Activated naive CD4-positive, alpha-beta T cell treated with anti-CD3 and anti-CD28 coated beads, Interleukin-2, amount 10 ng/mL, durations not matched to agents 7 days and 5 days (primary cell): ENCODE measurements around the gene SPECC1.
A peak's percentile ranks its signal among the peaks of the same experiment; 100 is the strongest.

Source experiments
- CTCF ChIA-PET: fragments of 350-600 bp; sonication (Branson Sonifier 250); formaldehyde crosslinking; loops from one replicate; lab custom pipeline; 2021; ENCODE audit warnings: antibody characterized with exemption; lab: Charles Lee
- DNase-seq: peaks from one replicate; pipeline ENCODE4 v3.0.0-alpha.2; 2020
- H3K27ac Mint-ChIP-seq: one replicate; pipeline ENCODE4 v1.8.0; 2021; ENCODE audit warnings: mild to moderate bottlenecking, moderate library complexity, mixed read lengths
- H3K27me3 Mint-ChIP-seq: one replicate; pipeline ENCODE4 v1.8.0; 2021; ENCODE audit warnings: mild to moderate bottlenecking, mixed read lengths
- H3K36me3 Mint-ChIP-seq: one replicate; pipeline ENCODE4 v1.8.0; 2021; ENCODE audit warnings: mixed read lengths
- H3K4me1 Mint-ChIP-seq: one replicate; pipeline ENCODE4 v1.8.0; 2021; ENCODE audit warnings: mixed read lengths
- H3K4me3 Mint-ChIP-seq: one replicate; pipeline ENCODE4 v1.8.0; 2021; ENCODE audit warnings: mild to moderate bottlenecking, moderate library complexity, mixed read lengths
- H3K9me3 Mint-ChIP-seq: one replicate; pipeline ENCODE4 v1.8.0; 2021; ENCODE audit warnings: mixed read lengths

Gene SPECC1

DNA sequence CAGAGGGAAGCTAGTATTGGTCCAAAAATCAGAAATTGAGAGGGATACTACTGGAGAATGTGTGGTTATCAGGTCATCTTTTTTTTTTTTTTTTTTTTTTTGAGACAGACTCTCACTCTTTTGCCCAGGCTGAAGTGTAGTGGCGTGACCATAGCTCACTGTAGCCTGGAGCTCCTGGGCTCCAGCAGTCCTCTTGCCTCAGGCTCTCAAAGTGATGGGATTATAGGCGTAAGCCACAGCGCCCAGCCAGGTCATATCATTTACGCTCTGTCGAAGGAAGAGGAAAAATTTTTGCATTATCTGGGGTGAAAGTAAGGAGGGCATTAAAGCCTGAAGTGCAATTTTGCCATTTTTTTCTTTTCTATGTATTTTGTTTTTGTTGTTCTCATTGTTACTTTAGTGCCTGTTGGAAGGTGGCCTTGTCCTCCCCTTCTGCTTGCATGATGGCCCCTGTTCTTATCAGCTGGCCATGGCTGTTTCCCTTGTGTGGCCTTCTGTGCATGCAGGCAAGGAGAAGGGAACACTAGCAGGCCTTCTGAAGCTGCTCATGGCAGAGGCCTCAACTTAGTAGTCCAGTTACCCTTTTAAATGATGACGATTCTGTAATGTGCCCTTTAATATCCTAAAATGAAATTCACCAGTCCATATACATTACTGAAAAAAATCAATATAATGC is 118.3 kb downstream of the SPECC1 start:
- H3K27ac Mint-ChIP-seq: no peak overlapping the region

DNA sequence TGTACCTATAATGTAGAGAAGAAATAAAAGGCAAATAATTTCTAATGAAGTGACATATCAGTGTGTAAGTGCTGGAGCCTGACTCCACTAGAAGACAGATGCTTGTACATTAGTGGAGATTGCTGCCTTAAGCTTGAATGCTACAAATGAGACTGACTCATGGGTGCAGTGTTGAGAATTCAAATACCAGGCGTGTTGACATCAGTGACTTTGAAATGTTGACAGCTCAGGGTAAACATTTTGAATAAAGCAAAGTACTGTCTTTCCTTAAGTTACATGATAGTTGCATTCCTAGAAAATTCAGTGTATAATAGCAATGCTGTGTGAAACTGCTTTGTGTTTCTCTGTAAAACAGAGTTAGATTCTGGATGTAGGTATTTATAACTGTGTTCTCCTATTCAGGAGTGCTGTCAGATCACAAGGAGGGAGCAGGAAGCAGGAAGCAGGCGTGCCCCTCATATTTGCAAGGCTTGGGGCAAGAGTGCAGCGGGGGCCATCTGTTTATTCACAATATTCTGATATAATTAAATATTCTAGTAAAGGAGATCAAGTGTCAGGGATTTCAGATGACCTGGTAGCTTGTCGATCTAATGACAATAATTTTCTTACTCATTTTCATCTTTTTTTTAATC is 119.0 kb downstream of the SPECC1 start:
- CTCF ChIA-PET: interaction anchor here (1.0 kb wide), 1 partner anchor 9 kb away, joined by 4 read pairs; no protein-coding TSS in a partner anchor
- H3K4me3 Mint-ChIP-seq: no peak overlapping the region
- no peaks in the 10 kb centered on the region for H3K36me3 Mint-ChIP-seq
- H3K27ac Mint-ChIP-seq: no peak overlapping the region
- peaks cover 27% of the 10 kb centered on the region for H3K27me3 Mint-ChIP-seq
- H3K9me3 Mint-ChIP-seq: no peaks in the 10 kb centered on the region
- H3K4me1 Mint-ChIP-seq: no peaks in the 10 kb centered on the region
- no peak for DNase-seq

More for the DNA sequence above, 118.3 kb downstream of the SPECC1 start:
- no peak for DNase-seq
- Mint-ChIP-seq H3K36me3 (no peaks in the 10 kb centered on the region), H3K4me1 (no peaks in the 10 kb centered on the region), H3K9me3 (no peaks in the 10 kb centered on the region), H3K4me3 (no peak overlapping the region), H3K27me3 (peaks cover 27% of the 10 kb centered on the region)
- CTCF ChIA-PET: interaction anchor here (0.8 to 1.0 kb wide), 2 partner anchors 8 to 115 kb away, joined by 3 to 4 read pairs; no protein-coding TSS in a partner anchor

DNA sequence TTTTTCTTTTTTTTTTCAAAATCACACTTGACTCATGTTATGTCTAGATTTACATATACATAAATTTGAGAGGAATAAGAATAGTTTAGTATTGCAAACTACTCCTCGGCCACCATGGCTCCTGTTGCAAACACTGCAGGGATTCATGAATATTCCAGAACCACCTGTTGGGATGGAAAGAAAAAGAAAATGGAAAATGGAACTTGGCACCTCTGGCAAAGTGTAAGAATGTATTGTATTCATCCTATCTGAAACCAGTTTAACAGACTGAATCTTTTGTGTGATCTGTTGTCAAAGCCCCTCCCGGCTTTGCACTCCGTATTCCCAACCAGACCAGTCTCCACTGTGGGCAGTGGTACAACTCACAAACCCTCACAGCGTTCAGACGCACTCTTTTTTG is 124.4 kb downstream of the SPECC1 start:
- Mint-ChIP-seq H3K27me3 (peaks cover 18% of the 10 kb centered on the region), H3K4me3 (no peak overlapping the region), H3K4me1 (no peaks in the 10 kb centered on the region), H3K36me3 (no peaks in the 10 kb centered on the region), H3K27ac (no peak overlapping the region), H3K9me3 (no peaks in the 10 kb centered on the region)
- DNase-seq: no peak
- CTCF ChIA-PET: interaction anchor here (0.7 kb wide), 1 partner anchor 34 kb away, joined by 4 read pairs; no protein-coding TSS in a partner anchor

DNA sequence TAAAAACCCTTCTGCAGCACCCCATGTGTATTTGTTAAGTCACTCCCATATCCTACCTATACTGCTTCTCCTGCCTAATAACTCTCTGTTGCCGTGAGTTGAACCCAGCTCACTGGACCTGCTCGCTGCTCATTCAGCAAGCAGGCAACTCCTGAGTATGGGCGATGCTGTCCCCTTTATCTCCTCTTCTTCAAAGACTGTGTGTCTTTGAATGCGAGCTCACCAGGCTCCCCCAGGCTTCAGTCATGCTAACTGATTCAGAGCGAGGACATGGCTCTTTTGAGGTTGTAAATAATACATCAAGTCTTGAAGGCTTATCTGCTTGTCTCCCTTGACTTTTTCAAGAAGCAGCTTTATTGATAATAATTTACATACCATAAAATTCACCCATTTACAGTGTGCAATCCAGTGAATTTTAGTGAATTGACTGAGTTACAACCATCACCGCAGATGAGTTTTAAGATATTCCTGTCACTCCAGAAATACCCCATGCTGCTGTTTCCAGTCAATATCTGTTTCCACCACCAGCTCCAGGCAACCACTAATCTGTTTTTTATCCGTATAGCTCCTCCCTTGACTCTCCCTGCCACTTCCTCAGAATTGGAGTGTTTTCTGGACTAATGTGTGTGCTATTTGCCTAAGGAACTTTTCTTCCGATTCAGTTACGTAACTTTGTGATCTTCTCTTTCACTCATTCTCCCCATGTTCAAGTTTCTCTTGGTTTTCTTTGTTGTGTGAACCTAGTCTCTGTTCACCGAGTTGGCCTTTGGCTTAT is 132.2 kb downstream of the SPECC1 start:
- no peak overlapping the region for H3K27ac Mint-ChIP-seq
- no peaks in the 10 kb centered on the region for H3K9me3 Mint-ChIP-seq
- CTCF ChIA-PET: no interaction called here
- DNase-seq: no peak
- peaks cover 10% of the 10 kb centered on the region for H3K27me3 Mint-ChIP-seq
- no peaks in the 10 kb centered on the region for H3K4me1 Mint-ChIP-seq
- H3K4me3 Mint-ChIP-seq: no peak overlapping the region
- H3K36me3 Mint-ChIP-seq: no peaks in the 10 kb centered on the region

DNA sequence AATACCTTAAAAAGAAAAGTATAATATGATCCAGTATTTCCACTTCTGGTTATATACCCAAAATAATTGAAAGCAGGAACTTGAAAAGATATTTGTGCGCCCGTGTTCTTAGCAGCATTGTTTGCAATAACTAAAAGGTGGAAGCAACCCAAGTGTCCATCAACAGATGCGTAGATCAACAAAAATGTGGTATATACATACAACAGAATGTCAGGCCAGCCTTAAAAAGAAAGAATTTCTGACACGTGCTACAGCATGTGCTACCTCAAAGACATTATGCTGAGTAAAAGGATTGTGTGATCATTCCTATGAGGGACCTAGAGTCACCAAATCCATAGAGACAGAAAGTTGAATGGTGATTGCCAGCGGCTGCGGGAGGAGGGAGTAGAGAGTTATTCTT is 133.1 kb downstream of the SPECC1 start:
- H3K9me3 Mint-ChIP-seq: no peaks in the 10 kb centered on the region
- peaks cover 10% of the 10 kb centered on the region for H3K27me3 Mint-ChIP-seq
- no peak overlapping the region for H3K27ac Mint-ChIP-seq
- H3K36me3 Mint-ChIP-seq: no peaks in the 10 kb centered on the region
- CTCF ChIA-PET: no interaction called here
- no peak overlapping the region for H3K4me3 Mint-ChIP-seq
- no peak for DNase-seq
- H3K4me1 Mint-ChIP-seq: no peaks in the 10 kb centered on the region

DNA sequence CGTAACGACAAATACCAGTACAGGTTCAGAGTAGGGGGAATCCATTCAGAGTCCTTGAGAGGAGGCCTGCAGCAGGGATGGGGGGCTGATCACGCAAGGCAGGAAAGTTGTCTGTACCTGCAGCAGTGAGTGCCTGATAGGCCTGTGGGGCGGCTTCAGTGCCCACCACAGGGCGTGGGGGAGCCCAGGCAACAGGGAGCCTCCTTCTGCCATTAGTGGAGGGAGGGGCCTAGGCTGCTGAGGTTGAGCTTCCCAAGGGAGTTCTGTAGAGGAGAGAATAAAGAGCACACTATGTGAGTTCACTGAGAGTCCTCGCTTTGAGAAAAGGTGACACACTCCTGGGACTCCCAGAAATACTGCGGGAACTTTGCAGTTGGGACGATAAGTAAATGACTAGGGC is 134.6 kb downstream of the SPECC1 start:
- H3K4me1 Mint-ChIP-seq: no peaks in the 10 kb centered on the region
- no peak for DNase-seq
- no peaks in the 10 kb centered on the region for H3K9me3 Mint-ChIP-seq
- H3K36me3 Mint-ChIP-seq: no peaks in the 10 kb centered on the region
- no peak overlapping the region for H3K27ac Mint-ChIP-seq
- H3K27me3 Mint-ChIP-seq: peaks cover 10% of the 10 kb centered on the region
- H3K4me3 Mint-ChIP-seq: no peak overlapping the region
- CTCF ChIA-PET: no interaction called here

DNA sequence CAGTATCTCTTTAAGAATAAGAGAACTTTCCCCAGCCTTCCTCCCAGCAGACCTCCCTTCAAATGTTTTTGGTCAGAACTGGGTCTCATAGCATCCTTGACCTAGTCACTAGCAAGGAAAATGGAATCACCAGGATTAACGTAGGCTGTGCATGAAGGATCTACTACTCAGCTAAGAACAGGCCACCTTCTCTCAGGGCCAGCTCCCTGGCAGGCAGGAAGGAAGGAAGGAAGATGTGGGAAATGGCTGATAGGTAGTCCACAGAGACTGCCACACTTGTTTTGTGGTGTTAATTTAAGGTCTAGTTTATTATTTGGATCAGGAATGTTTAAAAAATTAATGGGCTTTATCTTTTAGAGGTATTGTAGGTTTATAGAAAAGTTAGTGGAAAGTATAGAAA is 136.4 kb downstream of the SPECC1 start:
- Mint-ChIP-seq H3K27ac (no peak overlapping the region), H3K36me3 (no peaks in the 10 kb centered on the region), H3K27me3 (peaks cover 14% of the 10 kb centered on the region), H3K4me1 (no peaks in the 10 kb centered on the region), H3K9me3 (no peaks in the 10 kb centered on the region), H3K4me3 (no peak overlapping the region)
- DNase-seq: no peak
- CTCF ChIA-PET: interaction anchor here (1.0 kb wide), 1 partner anchor 23 kb away, joined by 3 read pairs; no protein-coding TSS in a partner anchor

DNA sequence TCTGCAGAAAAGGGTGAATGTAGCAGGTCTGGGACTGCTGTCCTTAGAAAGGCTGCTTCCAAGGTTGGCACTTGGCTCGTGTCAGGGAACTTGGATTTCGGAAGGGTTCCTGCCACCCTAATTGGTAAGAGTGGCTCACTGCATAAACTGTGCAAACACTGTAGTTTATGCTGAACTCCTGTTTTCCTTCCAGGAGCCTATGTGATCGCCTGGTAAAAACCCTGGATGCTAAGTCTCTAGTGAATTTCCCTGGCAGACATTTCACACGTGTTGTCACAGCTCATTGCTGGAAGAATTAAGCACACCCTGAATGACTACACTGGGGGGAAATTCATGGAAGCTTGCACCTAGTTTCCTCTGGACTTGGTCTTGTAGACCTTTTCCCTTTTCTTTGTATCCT is 140.1 kb downstream of the SPECC1 start:
- H3K4me1 Mint-ChIP-seq: no peaks in the 10 kb centered on the region
- no peak overlapping the region for H3K4me3 Mint-ChIP-seq
- no peak overlapping the region for H3K27ac Mint-ChIP-seq
- H3K27me3 Mint-ChIP-seq: peaks cover 10% of the 10 kb centered on the region
- CTCF ChIA-PET: interaction anchor here (1.5 kb wide), 1 partner anchor 27 kb away, joined by 3 read pairs; no protein-coding TSS in a partner anchor
- H3K9me3 Mint-ChIP-seq: no peaks in the 10 kb centered on the region
- no peaks in the 10 kb centered on the region for H3K36me3 Mint-ChIP-seq
- no peak for DNase-seq

DNA sequence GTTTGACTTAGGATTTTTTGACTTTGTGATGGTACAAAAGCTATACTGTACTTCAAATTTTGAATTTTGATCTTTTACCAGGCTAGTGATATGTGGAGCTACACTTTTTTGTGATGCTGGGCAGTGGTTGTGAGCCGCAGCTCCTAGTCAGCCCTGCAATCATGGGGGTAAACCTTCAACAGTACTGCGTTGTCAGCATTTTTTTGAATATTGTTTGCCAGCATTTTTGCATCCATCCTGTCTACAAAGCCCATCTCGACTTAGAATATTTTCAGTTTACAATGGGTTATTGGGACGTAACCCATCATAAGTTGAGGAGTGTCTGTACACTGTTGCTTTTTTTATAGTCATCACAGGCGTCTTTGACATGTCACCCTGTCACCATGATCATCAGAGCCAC is 142.0 kb downstream of the SPECC1 start:
- no peak overlapping the region for H3K4me3 Mint-ChIP-seq
- peaks cover 10% of the 10 kb centered on the region for H3K27me3 Mint-ChIP-seq
- H3K4me1 Mint-ChIP-seq: no peaks in the 10 kb centered on the region
- DNase-seq: no peak
- CTCF ChIA-PET: no interaction called here
- H3K27ac Mint-ChIP-seq: no peak overlapping the region
- no peaks in the 10 kb centered on the region for H3K9me3 Mint-ChIP-seq
- no peaks in the 10 kb centered on the region for H3K36me3 Mint-ChIP-seq

DNA sequence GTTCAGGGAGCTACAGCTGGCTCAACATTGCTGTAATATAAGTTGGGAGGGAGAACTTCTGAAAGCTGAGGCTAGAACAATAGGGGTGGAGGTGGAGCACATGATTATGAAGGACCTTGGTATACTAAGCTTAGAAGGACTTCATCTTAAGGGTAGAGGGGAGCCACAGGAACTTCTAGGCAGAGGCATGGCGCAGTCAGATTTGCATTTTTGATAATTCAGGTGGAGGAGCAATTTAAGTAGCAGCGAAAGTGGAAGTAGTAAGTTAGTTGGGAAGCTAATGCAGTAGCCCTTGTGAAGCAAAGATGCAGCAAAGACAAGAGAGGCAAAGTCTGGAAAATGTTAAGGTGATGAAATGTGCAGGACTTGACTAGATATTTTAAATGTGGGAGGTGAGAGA is 144.1 kb downstream of the SPECC1 start:
- Mint-ChIP-seq H3K27ac (no peak overlapping the region), H3K4me1 (peaks cover 4% of the 10 kb centered on the region), H3K9me3 (no peaks in the 10 kb centered on the region), H3K4me3 (no peak overlapping the region), H3K36me3 (no peaks in the 10 kb centered on the region), H3K27me3 (peaks cover 25% of the 10 kb centered on the region)
- CTCF ChIA-PET: no interaction called here
- DNase-seq: no peak

DNA sequence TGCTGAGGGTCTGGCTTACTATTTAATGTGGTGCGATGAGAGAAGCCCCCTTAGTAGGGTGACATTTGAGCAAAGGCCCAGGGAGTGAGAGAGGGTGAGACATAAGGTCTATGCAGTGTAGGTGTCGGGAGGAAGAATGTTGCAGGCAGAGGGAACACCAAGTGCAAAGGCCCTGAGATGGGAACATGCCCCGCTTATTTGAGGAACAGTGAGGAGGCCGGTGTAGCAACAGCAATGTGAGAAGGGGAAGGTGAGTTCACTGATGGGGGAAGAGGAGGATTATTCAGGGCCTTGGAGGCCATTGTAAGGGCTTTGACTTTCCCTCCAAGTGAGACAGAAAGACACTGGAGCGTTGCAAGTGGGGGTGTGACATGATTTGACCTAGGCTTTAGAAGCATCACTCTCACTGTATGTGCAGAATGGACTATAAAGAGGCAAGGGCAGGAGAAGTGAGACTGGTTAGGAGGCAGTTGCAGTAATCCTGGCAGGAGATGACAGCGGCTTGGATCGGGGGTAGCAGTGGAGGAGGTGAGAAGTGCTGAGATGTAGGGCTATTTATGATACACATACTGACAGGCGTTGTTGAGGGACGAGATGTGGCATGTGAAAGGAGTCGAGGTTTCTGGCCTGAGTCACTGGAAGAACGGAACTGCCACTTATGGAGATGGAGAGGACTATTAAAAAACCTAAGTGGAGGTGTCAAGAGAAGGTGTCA is 145.3 kb downstream of the SPECC1 start:
- no peaks in the 10 kb centered on the region for H3K9me3 Mint-ChIP-seq
- no peak overlapping the region for H3K27ac Mint-ChIP-seq
- H3K36me3 Mint-ChIP-seq: no peaks in the 10 kb centered on the region
- H3K4me3 Mint-ChIP-seq: no peak overlapping the region
- H3K27me3 Mint-ChIP-seq: peaks cover 33% of the 10 kb centered on the region
- peaks cover 4% of the 10 kb centered on the region for H3K4me1 Mint-ChIP-seq
- no peak for DNase-seq
- CTCF ChIA-PET: no interaction called here

DNA sequence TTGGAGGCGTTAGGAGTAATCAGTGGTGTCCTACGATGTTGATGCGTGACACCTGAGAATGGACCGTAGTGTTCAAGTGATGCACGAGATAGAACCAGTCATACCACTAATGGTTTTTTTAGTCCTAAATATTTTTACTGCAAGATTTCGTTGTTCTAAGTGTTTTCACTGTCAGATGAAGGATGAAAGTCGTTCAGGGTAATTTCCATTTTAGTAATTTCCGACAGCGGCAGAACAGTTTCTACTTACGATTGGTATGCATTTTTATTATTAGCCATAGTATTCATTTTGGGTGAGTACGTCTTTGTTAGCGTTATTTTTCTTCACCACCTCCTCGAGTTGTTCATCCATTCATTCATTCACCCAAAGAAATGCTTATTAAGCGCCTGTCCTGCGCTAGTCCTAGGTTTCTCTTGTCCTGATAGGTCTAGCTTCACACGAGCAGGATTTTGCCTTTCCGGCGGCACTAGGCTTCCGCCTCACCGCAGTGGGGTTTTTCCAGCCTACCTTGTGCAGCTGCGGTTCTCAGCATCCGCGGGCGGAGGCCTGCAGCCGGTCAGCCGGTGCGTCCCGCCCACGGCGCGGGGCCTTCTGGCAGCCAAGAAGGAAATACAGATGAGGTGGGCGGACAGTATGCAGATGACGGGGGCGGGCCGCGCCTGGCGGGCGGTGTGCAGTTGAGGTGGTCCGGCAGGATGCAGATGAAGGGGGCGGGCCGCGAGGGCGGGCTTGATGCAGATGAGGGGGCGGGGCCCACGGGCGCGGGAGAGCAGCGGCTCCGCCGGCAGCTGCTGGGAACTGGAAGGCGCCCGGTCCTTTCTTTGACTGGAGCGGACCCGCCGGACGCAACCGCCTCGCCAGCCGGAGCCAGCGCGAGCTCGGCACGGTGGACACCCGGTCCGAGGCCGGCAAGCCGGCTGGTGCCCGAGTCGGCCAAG is 146.4 kb downstream of the SPECC1 start:
- H3K27ac Mint-ChIP-seq: no peak overlapping the region

More for the DNA sequence above, 146.4 kb downstream of the SPECC1 start:
- DNase-seq: peak; percentile 98
- Mint-ChIP-seq H3K36me3 (no peaks in the 10 kb centered on the region), H3K4me1 (peaks cover 4% of the 10 kb centered on the region), H3K4me3 (no peak overlapping the region), H3K27me3 (peaks cover 34% of the 10 kb centered on the region), H3K9me3 (no peaks in the 10 kb centered on the region)
- CTCF ChIA-PET: no interaction called here
